GM23338 (cell line): ENCODE measurements around the gene HLA-DPA1. TPM values are rescaled to one million over a fixed set of nuclear protein-coding genes. Genes with fewer than 3 reads are reported as not detected.

Source experiments
- ATAC-seq: fragments of 200-7000 bp; cut with Tn5 transposase; 3 replicates; pipeline ENCODE4 v1.9.1; 2020
- DNase-seq: peaks from one replicate; pipeline ENCODE4 v3.0.0-alpha.2; 2015; ENCODE audit warnings: low spot score
- H2AFZ ChIP-seq: fragments of 200-600 bp; sonication (generic); 2 replicates; pipeline ENCODE4 v1.8.0; 2016; ENCODE audit warnings: antibody characterized with exemption, mild to moderate bottlenecking, moderate library complexity
- H3F3A ChIP-seq: fragments of 200-600 bp; sonication (generic); replicated peaks from 2 replicates; pipeline ENCODE4 v1.8.0; 2017; ENCODE audit warnings: antibody characterized with exemption, mixed run types, low read depth
- H3K27ac ChIP-seq: fragments of 200-600 bp; sonication (generic); 2 replicates; pipeline ENCODE4 v1.6.1; 2016; ENCODE audit warnings: low read depth
- H3K27me3 ChIP-seq: fragments of 200-600 bp; sonication (generic); 2 replicates; pipeline ENCODE4 v1.8.0; 2016; ENCODE audit warnings: mild to moderate bottlenecking, mixed run types, moderate library complexity; ENCODE audit not compliant: insufficient read depth
- H3K36me3 ChIP-seq: fragments of 200-600 bp; sonication (generic); 2 replicates; pipeline ENCODE4 v1.8.0; 2016; ENCODE audit warnings: mild to moderate bottlenecking; ENCODE audit not compliant: insufficient read depth
- H3K4me1 ChIP-seq: fragments of 200-600 bp; sonication (generic); 2 replicates; pipeline ENCODE4 v1.8.0; 2016; ENCODE audit warnings: mild to moderate bottlenecking, moderate library complexity; ENCODE audit not compliant: insufficient read depth
- H3K4me2 ChIP-seq: fragments of 200-600 bp; sonication (generic); 2 replicates; pipeline ENCODE4 v1.7.1; 2017; ENCODE audit warnings: mixed run types
- H3K4me3 ChIP-seq: fragments of 200-600 bp; sonication (generic); 2 replicates; pipeline ENCODE4 v1.6.1; 2016; ENCODE audit warnings: mixed run types
- H3K79me2 ChIP-seq: fragments of 200-600 bp; sonication (generic); replicated peaks from 2 replicates; pipeline ENCODE4 v1.8.0; 2017; ENCODE audit warnings: mild to moderate bottlenecking; ENCODE audit not compliant: insufficient read depth
- H3K9me2 ChIP-seq: fragments of 200-600 bp; sonication (generic); 2 replicates; pipeline ENCODE4 v1.8.0; 2017; ENCODE audit not compliant: insufficient read depth
- H4K20me1 ChIP-seq: fragments of 200-600 bp; sonication (generic); replicated peaks from 2 replicates; pipeline ENCODE4 v1.8.0; 2017; ENCODE audit warnings: mild to moderate bottlenecking; ENCODE audit not compliant: insufficient read depth
- H3K27ac Mint-ChIP-seq: 2 replicates; pipeline ENCODE4 v1.8.0; 2020; ENCODE audit warnings: inconsistent platforms, mild to moderate bottlenecking, moderate library complexity, mixed read lengths
- H3K27me3 Mint-ChIP-seq: 3 replicates; pipeline ENCODE4 v1.8.0; 2022; ENCODE audit warnings: low read depth, mild to moderate bottlenecking, moderate library complexity, mixed read lengths, inconsistent platforms; ENCODE audit not compliant: insufficient read depth, poor library complexity
- H3K36me3 Mint-ChIP-seq: 3 replicates; pipeline ENCODE4 v1.8.0; 2021; ENCODE audit warnings: low read depth, mild to moderate bottlenecking, inconsistent platforms, moderate library complexity, mixed read lengths
- H3K4me1 Mint-ChIP-seq: 3 replicates; pipeline ENCODE4 v1.8.0; 2020; ENCODE audit warnings: mild to moderate bottlenecking, inconsistent platforms, mixed read lengths
- H3K4me3 Mint-ChIP-seq: 3 replicates; pipeline ENCODE4 v1.8.0; 2021; ENCODE audit warnings: moderate library complexity, mild to moderate bottlenecking, inconsistent platforms, mixed read lengths
- H3K9me3 Mint-ChIP-seq: 3 replicates; pipeline ENCODE4 v1.8.0; 2020; ENCODE audit warnings: moderate library complexity, mild to moderate bottlenecking, inconsistent platforms, mixed read lengths
- CREB1 ChIP-seq: fragments of 250-450 bp; sonication (Bioruptor Pico); IDR thresholded peaks from 2 replicates; pipeline ENCODE4 v1.5.0; 2020; ENCODE audit warnings: low read depth, mild to moderate bottlenecking, moderate library complexity
- CTCF ChIP-seq, 2 experiments: fragments of 200-600 bp in 1 of 2; sonication (generic) in 1 of 2; conservative IDR thresholded peaks; 2 replicates each; pipeline versions ENCODE4 v1.5.1 to v1.6.1; 2016 to 2017; ENCODE audit warnings: antibody characterized with exemption in 2 of 2, low read depth in 2 of 2, mild to moderate bottlenecking in 2 of 2, moderate library complexity in 1 of 2
- ETS1 ChIP-seq: IDR thresholded peaks from 2 replicates; pipeline ENCODE4 v1.6.1; 2016; ENCODE audit warnings: antibody characterized with exemption
- EZH2 ChIP-seq: fragments of 200-600 bp; sonication (generic); IDR thresholded peaks from one replicate; pipeline ENCODE4 v1.8.0; 2017; ENCODE audit warnings: antibody characterized with exemption, mild to moderate bottlenecking, low read depth; ENCODE audit not compliant: unreplicated experiment
- POLR2AphosphoS5 ChIP-seq: IDR thresholded peaks from 2 replicates; pipeline ENCODE4 v1.6.1; 2016; ENCODE audit warnings: antibody characterized with exemption, low read depth
- STAT1 ChIP-seq: IDR thresholded peaks from one replicate; pipeline ENCODE4 v1.6.1; 2016; ENCODE audit warnings: antibody characterized with exemption; ENCODE audit not compliant: unreplicated experiment
- ZNF114 ChIP-seq: fragments of 250-450 bp; sonication (Bioruptor Pico); IDR thresholded peaks from 2 replicates; pipeline ENCODE4 v1.5.0; 2020; ENCODE audit warnings: mild to moderate bottlenecking, moderate library complexity
- polyA plus RNA-seq: library from polyadenylated mRNA; unstranded; fragments of >200 nt; fragmentation: Nextera tagmentation; extraction: Ambion mirVana; gene quantifications from 2 replicates; pipeline ENCODE4 v1.2.1, GENCODE V29; 2016
- total RNA-seq: library from RNA; depleted of rRNA; stranded (reverse); fragments of >200 nt; shearing (Covaris generic); gene quantifications from 2 replicates; pipeline ENCODE4 v1.2.3, GENCODE V29; 2014

HLA-DPA1 gene
- total and polyA plus RNA-seq, 2 experiments from 2014 or later, result 4.1 to 6.9 TPM

GRCh38 chr6:33017694-33018353 is 55.6 kb downstream of the HLA-DPA1 start:
- no peak for TF ChIP-seq ZNF114 (CRISPR knock-in tag)
- TF ChIP-seq CTCF (conservative IDR thresholded peaks at IDR 0.05; ENCODE audit: low read depth in 2 of 2), result no peak
- no peak for TF ChIP-seq CREB1
- H3K4me3 Mint-ChIP-seq, result no peak overlapping the region

DNA sequence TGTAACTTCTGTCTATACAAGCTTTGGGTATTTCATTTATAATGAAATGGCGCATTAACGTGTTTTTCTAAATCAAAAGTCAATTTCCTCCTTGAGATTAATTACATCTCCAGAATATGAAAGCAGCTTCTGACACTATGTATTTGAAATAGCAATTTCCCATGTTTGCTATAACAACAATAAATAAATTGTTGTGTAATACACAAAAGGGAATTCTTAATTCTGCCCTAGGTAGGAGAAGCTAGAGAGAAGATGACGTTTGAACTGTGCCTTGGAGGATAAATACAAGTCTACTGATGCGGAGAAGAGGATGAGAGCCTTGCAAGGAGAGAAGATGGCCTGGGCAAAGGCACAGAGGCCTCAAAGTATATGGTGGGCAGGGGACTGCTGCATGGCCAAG is 56.4 kb downstream of the HLA-DPA1 start:
- Mint-ChIP-seq H3K4me1 (peaks cover 14% of the 10 kb centered on the region), H3K27ac (no peak overlapping the region), H3K4me3 (no peak overlapping the region), H3K36me3 (no peaks in the 10 kb centered on the region), H3K9me3 (no peaks in the 10 kb centered on the region), H3K27me3 (peaks cover 8% of the 10 kb centered on the region)
- H3F3A ChIP-seq, result no peaks in the 10 kb centered on the region
- H3K9me2 ChIP-seq, result no peaks in the 10 kb centered on the region
- H3K4me2 ChIP-seq, result no peak overlapping the region
- no peaks in the 10 kb centered on the region for H3K36me3 ChIP-seq
- no peak overlapping the region for H3K27ac ChIP-seq
- H3K79me2 ChIP-seq, result no peaks in the 10 kb centered on the region
- H4K20me1 ChIP-seq, result no peaks in the 10 kb centered on the region
- no peaks in the 10 kb centered on the region for H3K27me3 ChIP-seq
- 0 out of 2 replicates have a peak overlapping the region, but pooled peaks have one; percentile 48 for H2AFZ ChIP-seq
- H3K4me1 ChIP-seq, result 0 out of 2 replicates have a peak, but pooled peaks cover 2% of the 10 kb centered on the region
- no peak for ATAC-seq
- no peak overlapping the region for H3K4me3 ChIP-seq
- TF ChIP-seq STAT1, result no peak
- TF ChIP-seq POLR2AphosphoS5, result no peak
- no peak for DNase-seq

More at GRCh38 chr6:33017694-33018353, 55.6 kb downstream of the HLA-DPA1 start:
- Histone ChIP-seq H3K9me2 (no peaks in the 10 kb centered on the region), H3K4me3 (no peak overlapping the region), H4K20me1 (no peaks in the 10 kb centered on the region), H3F3A (no peaks in the 10 kb centered on the region), H3K79me2 (no peaks in the 10 kb centered on the region), H3K27me3 (no peaks in the 10 kb centered on the region), H3K27ac (no peak overlapping the region), H2AFZ (peak overlapping the region; percentile 52; the same call in 1 of the 2 replicates), H3K4me1 (0 out of 2 replicates have a peak, but pooled peaks cover 2% of the 10 kb centered on the region), H3K36me3 (no peaks in the 10 kb centered on the region), H3K4me2 (no peak overlapping the region)
- Mint-ChIP-seq H3K36me3 (no peaks in the 10 kb centered on the region), H3K27ac (no peak overlapping the region), H3K9me3 (no peaks in the 10 kb centered on the region), H3K27me3 (peaks cover 6% of the 10 kb centered on the region), H3K4me1 (peaks cover 12% of the 10 kb centered on the region)
- DNase-seq (no peak), ATAC-seq (no peak)

DNA sequence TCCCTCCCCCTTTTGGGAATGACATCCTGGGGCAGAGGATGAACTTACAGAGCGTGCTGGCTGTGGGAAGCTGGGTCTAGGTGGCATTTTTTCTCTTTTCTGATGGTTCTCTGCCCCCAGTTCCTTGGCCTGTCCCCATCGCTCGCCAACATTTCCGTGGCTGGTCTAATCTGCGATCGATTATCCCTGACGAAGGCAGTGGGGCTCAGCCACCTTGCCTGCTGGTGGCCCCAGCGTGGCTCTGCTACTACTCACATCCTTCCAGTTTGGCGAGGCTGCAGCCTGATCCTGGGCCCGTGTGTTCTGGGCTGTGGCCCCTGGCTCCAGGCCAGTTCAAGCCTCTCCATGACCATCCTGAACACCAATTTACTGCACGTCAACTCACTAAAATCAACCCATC is 57.7 kb downstream of the HLA-DPA1 start:
- no peaks in the 10 kb centered on the region for H3K79me2 ChIP-seq
- Mint-ChIP-seq H3K4me3 (no peak overlapping the region), H3K9me3 (no peaks in the 10 kb centered on the region), H3K27me3 (peaks cover 5% of the 10 kb centered on the region), H3K36me3 (no peaks in the 10 kb centered on the region), H3K27ac (no peak overlapping the region), H3K4me1 (peaks cover 21% of the 10 kb centered on the region)
- no peak overlapping the region for H3K4me2 ChIP-seq
- no peaks in the 10 kb centered on the region for H3K9me2 ChIP-seq
- H4K20me1 ChIP-seq, result no peaks in the 10 kb centered on the region
- H3K27ac ChIP-seq, result no peak overlapping the region
- H3K36me3 ChIP-seq, result no peaks in the 10 kb centered on the region
- no peaks in the 10 kb centered on the region for H3F3A ChIP-seq
- H3K27me3 ChIP-seq, result no peaks in the 10 kb centered on the region
- TF ChIP-seq EZH2 (no peak), POLR2AphosphoS5 (no peak), ETS1 (no peak)
- DNase-seq (peak; percentile 18), ATAC-seq (peak; percentile 37)
- 0 out of 2 replicates have a peak, but pooled peaks cover 2% of the 10 kb centered on the region for H3K4me1 ChIP-seq
- no peak overlapping the region for H3K4me3 ChIP-seq
- H2AFZ ChIP-seq, result peak overlapping the region; percentile 87; the same call in 1 of the 2 replicates
